Superior temporal gyrus (tissue), 1 donor: ENCODE results near the gene SIK2.
"Not testable (repeated sequence)": the region's sequence is repeated elsewhere in the genome, so short reads cannot be mapped to it uniquely, and the experiment has no call there.

Experiments used
- DNase-seq: peaks from one replicate; pipeline ENCODE4 v3.0.0-alpha.2; 2016; ENCODE audit errors: extremely low spot score

The SIK2 gene

GRCh38 chr11:111658493-111658892, 56.2 kb downstream of the SIK2 start:
- not testable (repeated sequence) for DNase-seq

- no peak for DNase-seq
Observed at GRCh38 chr11:111659201-111660115, 57.2 kb downstream of the SIK2 start.

DNA sequence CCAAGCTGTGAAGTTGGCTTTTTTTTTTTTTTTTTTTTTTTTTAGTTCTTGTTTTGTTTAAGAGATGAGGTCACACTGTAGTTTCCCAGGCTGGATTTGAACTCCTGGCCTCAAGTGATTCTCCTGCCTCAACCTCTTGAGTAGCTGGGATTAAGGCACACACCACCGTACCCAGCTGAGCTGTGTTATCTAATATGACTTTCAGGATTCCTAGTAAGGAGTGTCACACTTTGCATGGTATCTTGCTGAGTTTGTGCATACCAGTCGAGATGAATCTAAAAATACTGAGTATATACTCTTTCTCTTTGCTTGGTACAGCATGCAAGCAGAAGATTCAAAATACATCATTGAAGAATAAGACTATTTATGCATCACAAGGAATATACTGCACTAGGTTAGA, 58.6 kb downstream of the SIK2 start:
- no peak for DNase-seq

DNA sequence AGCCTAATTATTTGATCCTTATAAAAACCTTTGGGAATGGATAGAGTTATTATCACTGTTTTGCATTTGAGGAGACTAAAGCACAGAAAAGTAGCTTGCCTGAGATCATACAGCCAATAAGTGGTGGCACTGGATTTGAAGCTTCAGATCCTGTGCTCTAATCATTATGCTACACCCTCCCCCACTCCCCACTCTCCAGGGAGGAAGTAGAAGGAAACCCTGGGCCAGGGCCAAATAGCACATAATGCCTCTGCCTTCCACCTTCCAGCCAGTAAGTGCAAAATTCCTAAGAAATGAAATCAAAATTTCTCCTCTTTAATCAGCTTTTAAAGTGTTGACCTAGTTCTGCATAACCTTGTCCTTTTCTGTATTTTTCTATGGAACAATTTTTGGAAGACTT, 61.6 kb downstream of the SIK2 start:
- no peak for DNase-seq

GRCh38 chr11:111665777-111666176, 63.5 kb downstream of the SIK2 start:
- DNase-seq = no peak

- DNase-seq = no peak
Observed at GRCh38 chr11:111668980-111669379, 66.7 kb downstream of the SIK2 start.

GRCh38 chr11:111671383-111671782, 69.1 kb downstream of the SIK2 start:
- no peak for DNase-seq

- no peak for DNase-seq
Observed at GRCh38 chr11:111672949-111673348, 70.7 kb downstream of the SIK2 start.

DNA sequence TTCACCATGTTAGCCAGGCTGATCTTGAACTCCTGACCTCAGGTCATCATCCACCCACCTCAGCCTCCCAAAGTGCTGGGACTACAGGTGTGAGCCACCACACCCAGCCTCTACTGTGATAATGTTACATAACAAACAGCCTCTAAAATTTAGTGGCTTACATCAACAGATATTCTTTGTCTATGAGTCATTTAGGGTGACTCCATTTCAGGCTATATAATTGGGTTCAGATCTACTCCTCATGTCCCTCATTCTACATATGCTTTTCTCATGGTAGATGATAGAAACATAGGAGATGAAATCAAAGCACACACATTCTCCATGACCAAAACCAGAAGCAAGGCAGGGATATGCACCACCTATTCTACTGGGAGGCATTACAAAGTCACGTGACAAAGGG, 72.7 kb downstream of the SIK2 start:
- no peak for DNase-seq

GRCh38 chr11:111675891-111676290, 73.6 kb downstream of the SIK2 start:
- DNase-seq = no peak

DNA sequence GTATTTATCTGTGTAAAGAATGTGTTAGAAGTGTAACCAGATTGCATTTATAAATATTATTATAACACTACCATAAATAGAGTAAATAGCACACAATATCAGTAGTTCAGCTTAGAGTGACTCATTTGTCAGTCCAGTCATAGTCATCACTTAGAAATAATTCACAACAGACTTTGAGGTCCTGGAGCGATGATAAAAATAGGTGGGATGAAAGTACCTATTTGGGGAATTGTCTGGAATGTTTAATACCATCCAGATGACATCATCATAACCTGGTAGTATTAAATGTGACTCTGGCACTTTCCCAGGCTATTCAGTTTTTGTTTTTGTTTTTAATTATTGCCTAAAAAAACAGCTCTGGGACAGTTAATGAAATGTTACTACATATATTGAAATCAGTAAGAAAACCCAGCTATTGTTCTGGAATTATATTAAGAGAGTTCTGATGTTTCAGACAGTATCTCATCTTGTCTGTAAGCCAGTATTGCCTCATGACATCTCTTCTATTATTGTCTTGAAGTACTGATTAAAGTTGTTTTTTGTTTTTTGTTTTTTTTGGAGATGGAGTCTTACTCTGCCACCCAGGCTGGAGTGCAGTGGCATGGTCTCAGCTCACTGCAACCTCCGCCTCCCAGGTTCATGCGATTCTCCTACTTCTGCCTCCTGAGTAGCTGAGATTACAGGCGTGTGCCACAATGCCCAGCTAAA, 74.8 kb downstream of the SIK2 start:
- DNase-seq = no peak

- no peak for DNase-seq
Observed at GRCh38 chr11:111680486-111681175, 78.4 kb downstream of the SIK2 start.

GRCh38 chr11:111683806-111684205, 81.6 kb downstream of the SIK2 start:
- DNase-seq = no peak

GRCh38 chr11:111684251-111684650, 82.0 kb downstream of the SIK2 start:
- DNase-seq = no peak

DNA sequence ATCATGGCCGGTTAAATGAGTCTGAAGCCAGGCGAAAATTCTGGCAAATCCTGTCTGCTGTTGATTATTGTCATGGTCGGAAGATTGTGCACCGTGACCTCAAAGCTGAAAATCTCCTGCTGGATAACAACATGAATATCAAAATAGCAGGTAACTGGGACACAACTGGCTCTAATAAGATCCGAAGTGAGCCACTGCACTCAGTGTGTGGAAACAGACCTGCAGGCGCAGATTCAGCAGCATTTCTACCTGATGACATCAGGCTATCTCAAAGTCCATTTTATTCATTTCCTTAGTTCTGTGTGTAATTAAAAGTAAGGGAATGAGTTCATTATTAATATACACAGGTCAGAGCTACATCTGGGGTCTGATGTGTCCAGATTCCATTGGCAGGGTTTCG, 85.8 kb downstream of the SIK2 start:
- DNase-seq = no peak

GRCh38 chr11:111691176-111691575, 88.9 kb downstream of the SIK2 start:
- no peak for DNase-seq

DNA sequence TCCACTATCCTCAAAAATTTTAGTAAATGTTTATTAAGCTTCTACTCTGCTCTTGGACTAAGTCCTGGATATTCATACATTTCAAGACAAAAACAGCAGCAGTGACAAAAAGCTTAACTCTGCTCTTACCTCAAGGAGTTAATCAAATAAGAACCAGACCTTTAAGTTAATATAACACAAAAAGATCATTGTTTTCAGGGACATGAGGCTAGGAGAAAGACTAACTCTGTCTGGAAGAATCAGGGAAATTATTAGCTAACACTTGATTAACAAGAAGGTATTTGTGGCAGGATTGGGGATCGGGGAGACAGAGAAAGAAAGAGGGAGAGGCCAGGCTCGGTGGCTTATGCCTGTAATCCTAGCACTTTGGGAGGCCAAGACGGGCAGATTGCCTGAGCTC, 89.5 kb downstream of the SIK2 start:
- no peak for DNase-seq

DNA sequence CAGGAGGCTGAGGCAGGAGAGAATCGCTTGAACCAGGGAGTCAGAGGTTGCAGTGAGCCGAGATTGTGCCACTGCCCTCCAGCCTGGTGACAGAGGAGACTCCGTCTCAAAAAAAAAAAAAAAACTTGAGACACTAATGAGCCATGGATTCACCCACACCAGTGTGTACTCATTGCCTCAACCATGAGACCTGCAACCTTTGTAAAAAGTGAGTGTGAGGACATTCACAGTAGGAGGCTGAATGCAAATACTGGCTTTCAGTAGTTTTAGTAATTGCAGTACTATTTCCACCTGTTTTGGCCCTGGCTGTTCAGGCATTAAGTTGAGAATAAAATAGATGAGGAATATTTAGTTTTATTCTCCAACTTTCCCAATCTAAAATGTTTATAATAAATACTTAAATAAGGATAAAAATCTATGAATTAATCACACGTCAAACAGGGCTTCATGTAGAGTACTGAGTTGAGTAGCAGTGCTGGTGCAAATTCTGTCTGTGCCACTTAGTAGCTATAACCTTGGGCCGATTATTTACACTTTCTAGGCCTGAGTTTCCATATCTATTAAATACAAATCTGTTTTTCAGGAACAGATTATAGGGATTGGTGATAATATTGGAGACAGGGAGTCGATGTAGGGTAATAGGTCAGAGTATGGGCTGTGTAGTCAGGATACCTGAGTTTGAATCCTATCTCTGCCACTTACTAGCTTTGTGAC, 91.1 kb downstream of the SIK2 start:
- no peak for DNase-seq

- DNase-seq = peak; percentile 48
Observed at GRCh38 chr11:111694851-111695250, 92.6 kb downstream of the SIK2 start.

- DNase-seq = no peak
Observed at GRCh38 chr11:111696556-111696955, 94.3 kb downstream of the SIK2 start.

DNA sequence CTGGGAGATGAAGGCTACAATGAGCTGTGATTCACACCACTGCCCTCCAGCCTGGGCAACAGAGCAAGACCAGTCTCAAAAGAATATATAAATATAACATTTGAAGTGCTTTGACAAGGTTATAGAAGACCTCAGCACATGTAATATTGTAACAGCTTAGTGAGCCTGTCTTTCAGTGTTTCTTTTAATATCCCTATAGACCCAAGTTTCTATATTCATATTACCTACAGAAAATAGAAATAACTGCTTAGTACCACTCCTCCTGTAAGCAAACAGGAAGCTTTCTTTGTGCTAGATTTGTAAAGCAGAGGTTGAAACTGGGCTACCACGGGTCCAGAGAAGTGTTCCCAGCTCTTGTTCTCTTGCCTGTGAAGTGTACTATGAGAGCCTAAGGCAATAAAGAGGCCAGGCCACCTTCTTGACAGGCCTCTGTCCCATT, 95.7 kb downstream of the SIK2 start:
- no peak for DNase-seq
